Activated CD4-positive, alpha-beta T cell treated with anti-CD3 and anti-CD28 coated beads, Interleukin-2, amount 50 U/mL, for 24 hours (primary cell): ENCODE data around the gene ACSM3.
"Not testable (repeated sequence)": the region's sequence is repeated elsewhere in the genome, so short reads cannot be mapped to it uniquely, and the experiment has no call there.

Source experiments
- DNase-seq, 2 donors: peaks; one replicate each; pipeline ENCODE4 v3.0.0-alpha.2; 2020; ENCODE audit warnings: low read depth in 1 of 2, low spot score in 1 of 2

Gene ACSM3

GRCh38 chr16:20755238-20755637, 8.6 kb upstream of the ACSM3 start:
- no peak for DNase-seq

GRCh38 chr16:20755799-20756198, 8.0 kb upstream of the ACSM3 start:
- not testable (repeated sequence) for DNase-seq

- DNase-seq: no peak
Measured at GRCh38 chr16:20760346-20760745, 3.5 kb upstream of the ACSM3 start.

GRCh38 chr16:20761175-20761574, 2.6 kb upstream of the ACSM3 start:
- DNase-seq: no peak

- DNase-seq: no peak
Measured at GRCh38 chr16:20762404-20763123, 1.2 kb upstream of the ACSM3 start.

GRCh38 chr16:20764448-20764847, 634 bp downstream of the ACSM3 start:
- DNase-seq: not testable (repeated sequence)

GRCh38 chr16:20765732-20766131, 1.9 kb downstream of the ACSM3 start:
- no peak for DNase-seq

GRCh38 chr16:20766294-20766693, 2.5 kb downstream of the ACSM3 start:
- DNase-seq: no peak

GRCh38 chr16:20767577-20767976, 3.8 kb downstream of the ACSM3 start:
- no peak for DNase-seq

- no peak for DNase-seq
Measured at GRCh38 chr16:20768121-20768520, 4.3 kb downstream of the ACSM3 start.

GRCh38 chr16:20768818-20769217, 5.0 kb downstream of the ACSM3 start:
- no peak for DNase-seq

GRCh38 chr16:20773679-20774078, 9.9 kb downstream of the ACSM3 start:
- DNase-seq: no peak

- DNase-seq: peak; percentile 20 to 21
Measured at GRCh38 chr16:20774703-20775362, 11.0 kb downstream of the ACSM3 start.

GRCh38 chr16:20781697-20782096, 17.9 kb downstream of the ACSM3 start:
- no peak for DNase-seq

- DNase-seq: no peak
Measured at GRCh38 chr16:20782470-20782869, 18.7 kb downstream of the ACSM3 start.

GRCh38 chr16:20784204-20784603, 20.4 kb downstream of the ACSM3 start:
- no peak for DNase-seq

GRCh38 chr16:20789130-20789529, 25.3 kb downstream of the ACSM3 start:
- DNase-seq: no peak

GRCh38 chr16:20791923-20792612, 28.3 kb downstream of the ACSM3 start:
- DNase-seq: no peak

GRCh38 chr16:20798364-20798763, 34.5 kb downstream of the ACSM3 start:
- no peak for DNase-seq

- DNase-seq: no peak
Measured at GRCh38 chr16:20799599-20799998, 35.8 kb downstream of the ACSM3 start.

- DNase-seq: no peak
Measured at GRCh38 chr16:20801278-20801677, 37.5 kb downstream of the ACSM3 start.

GRCh38 chr16:20803192-20803560, 39.4 kb downstream of the ACSM3 start:
- no peak for DNase-seq
